Measurements from ENCODE around the gene FALEC.

Gene FALEC

GRCh38 chr1:150548324-150548631, 32.7 kb downstream of the FALEC start:
- DNase-seq = no peak

- DNase-seq = no peak
Measured at GRCh38 chr1:150548632-150549495, 33.3 kb downstream of the FALEC start, which contains the start of gene ADAMTSL4. ADAMTSL4 (plus strand) TSS chr1:150549408; CDS start chr1:150552289, 2,881 bp downstream.

GRCh38 chr1:150549496-150550221, 34.1 kb downstream of the FALEC start:
- no peak for DNase-seq

GRCh38 chr1:150550222-150551050, 34.9 kb downstream of the FALEC start:
- DNase-seq = no peak

- DNase-seq = no peak
Measured at GRCh38 chr1:150551051-150551783, 35.7 kb downstream of the FALEC start.

GRCh38 chr1:150551784-150552127, 36.2 kb downstream of the FALEC start:
- no peak for DNase-seq

- no peak for DNase-seq
Measured at GRCh38 chr1:150552128-150552910, 36.8 kb downstream of the FALEC start.

GRCh38 chr1:150552911-150553289, 37.3 kb downstream of the FALEC start:
- no peak for DNase-seq

GRCh38 chr1:150553392-150554085, 38.0 kb downstream of the FALEC start:
- no peak for DNase-seq

- no peak for DNase-seq
Measured at GRCh38 chr1:150554086-150554452, 38.5 kb downstream of the FALEC start.

GRCh38 chr1:150555198-150555970, 39.8 kb downstream of the FALEC start:
- DNase-seq = no peak

GRCh38 chr1:150555971-150556865, 40.7 kb downstream of the FALEC start:
- DNase-seq = no peak

- no peak for DNase-seq
Measured at GRCh38 chr1:150557065-150557600, 41.6 kb downstream of the FALEC start.

GRCh38 chr1:150557813-150558212, 42.3 kb downstream of the FALEC start:
- DNase-seq = no peak

GRCh38 chr1:150558303-150558704, 42.8 kb downstream of the FALEC start:
- no peak for DNase-seq

- no peak for DNase-seq
Measured at GRCh38 chr1:150558761-150559655, 43.5 kb downstream of the FALEC start.

- no peak for DNase-seq
Measured at GRCh38 chr1:150559656-150560010, 44.1 kb downstream of the FALEC start.

GRCh38 chr1:150560011-150560438, 44.5 kb downstream of the FALEC start:
- peak; percentile 74 to 79 for DNase-seq
